Activated T-cell treated with anti-CD3 and anti-CD28 coated beads for 4 hours (primary cell): ENCODE measurements around the gene SRSF6.
"Not testable (repeated sequence)": the region's sequence is repeated elsewhere in the genome, so short reads cannot be mapped to it uniquely, and the experiment has no call there.

ENCODE experiments used
- DNase-seq: peaks from one replicate; pipeline ENCODE4 v3.0.0-alpha.2; 2020

Gene SRSF6

DNA sequence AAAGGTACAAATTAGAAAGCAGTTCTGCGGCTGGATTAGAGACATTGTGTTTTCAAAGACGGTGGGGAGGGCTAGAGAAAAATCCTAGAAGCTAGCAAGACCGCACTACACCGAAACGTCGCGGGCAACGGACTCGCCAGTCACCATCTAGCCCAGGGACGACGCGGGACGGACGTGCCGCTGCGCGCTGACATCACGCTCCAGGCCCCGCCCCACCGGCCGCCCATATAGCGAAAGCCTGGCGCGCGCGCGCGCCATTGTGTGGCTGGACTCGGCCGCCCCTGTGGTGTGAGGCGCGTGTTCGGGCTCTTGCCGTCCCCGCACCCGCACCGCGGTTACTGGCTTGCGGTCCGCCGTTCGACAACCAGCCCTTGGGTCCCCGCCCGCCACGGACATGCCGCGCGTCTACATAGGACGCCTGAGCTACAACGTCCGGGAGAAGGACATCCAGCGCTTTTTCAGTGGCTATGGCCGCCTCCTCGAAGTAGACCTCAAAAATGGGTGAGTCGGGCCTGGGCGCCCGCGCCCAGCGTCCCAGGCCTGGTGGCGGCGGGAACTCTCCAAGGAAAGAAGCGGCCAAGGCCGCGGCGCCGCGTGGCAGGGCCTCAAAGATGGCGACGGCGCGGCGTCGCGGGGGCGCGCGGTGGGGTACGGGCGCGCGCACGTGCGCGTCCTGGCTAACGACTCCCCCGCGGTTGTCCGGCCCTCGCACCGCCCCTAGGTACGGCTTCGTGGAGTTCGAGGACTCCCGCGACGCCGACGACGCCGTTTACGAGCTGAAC lies at the start of gene SRSF6:
Gene SRSF6, plus strand, starts transcription at position 257 of the 782 bp plus-strand sequence. Its CDS starts 138 bp downstream, at position 395.
- DNase-seq, result peak; percentile 90

GRCh38 chr20:43408848-43409576 lies 48.7 kb upstream of the SRSF6 start:
- DNase-seq, result no peak

DNA sequence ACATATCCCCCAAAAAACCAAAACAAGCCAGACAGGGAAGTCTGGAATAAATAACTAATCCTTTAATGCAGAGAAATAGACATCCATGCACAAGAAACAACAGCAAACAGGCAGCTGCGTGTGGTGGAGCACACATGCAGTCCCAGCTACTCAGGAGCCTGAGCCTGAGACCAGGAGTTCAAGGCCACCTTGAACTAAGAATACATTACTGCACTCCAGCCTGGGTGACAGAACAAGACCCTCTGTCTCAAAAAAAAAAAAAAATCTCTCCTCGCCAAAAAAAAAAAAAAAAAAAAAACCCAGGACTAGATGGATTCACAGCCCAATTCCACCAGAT lies 48.2 kb upstream of the SRSF6 start:
- DNase-seq, result no peak

DNA sequence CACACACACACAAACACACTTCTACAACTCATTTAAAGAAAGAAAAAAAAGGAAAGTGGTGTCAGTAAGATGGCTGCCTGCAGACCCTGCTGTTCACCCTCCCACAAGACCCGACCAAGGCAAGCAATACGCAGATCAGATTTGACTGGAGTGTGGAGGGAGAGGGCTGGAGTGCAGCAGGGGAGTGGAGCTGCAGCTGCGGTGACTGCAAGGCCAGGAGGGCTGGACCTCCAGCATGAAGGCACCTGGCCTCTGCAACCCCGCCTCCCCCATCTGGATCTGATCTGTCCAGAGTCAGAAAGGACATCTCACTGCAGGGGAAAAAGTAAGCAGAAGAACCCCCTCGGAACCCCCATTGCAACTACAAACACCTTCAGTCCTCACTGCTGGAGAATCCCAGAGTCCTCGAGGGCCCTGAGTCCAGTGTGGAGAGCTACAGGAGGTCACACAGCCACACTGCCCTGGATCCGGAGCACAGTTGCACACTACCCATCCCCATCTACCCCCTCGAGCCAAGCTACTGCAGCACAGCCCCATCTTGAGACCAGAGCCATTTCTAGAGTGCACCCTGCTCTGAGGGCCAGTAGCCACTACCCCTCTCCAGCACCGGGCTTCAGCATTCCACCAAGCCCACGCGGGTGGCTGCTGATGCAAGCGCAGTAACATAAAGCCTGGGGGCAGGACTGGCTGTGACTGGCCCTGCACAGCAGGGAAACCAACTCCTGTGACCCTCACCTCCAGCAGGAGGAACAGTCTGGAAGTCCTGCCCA lies 41.9 kb upstream of the SRSF6 start:
- DNase-seq, result no peak

- no peak for DNase-seq
These were observed 41.0 kb upstream of the SRSF6 start for GRCh38 chr20:43416591-43417228.

DNA sequence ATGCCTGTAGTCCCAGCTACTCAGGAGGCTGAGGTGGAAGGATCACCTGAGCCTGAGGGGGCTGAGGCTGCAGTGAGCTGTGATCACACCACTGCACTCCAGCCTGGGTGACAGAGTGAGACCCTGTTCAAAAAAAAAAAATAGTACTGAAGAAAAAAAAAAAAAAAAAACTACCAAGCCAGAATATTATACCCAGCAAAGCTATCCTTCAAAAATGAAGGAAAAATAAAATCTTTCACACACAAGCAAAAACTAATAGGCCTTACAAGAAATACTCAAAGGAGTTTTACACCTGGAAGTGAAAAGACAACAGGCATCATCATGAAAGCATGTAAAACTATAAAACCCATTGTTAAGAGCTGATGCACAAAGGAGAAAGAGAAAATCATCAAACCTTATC lies 37.5 kb upstream of the SRSF6 start:
- DNase-seq, result no peak

- not testable (repeated sequence) for DNase-seq
These were observed 36.8 kb upstream of the SRSF6 start for GRCh38 chr20:43420913-43421312.

DNA sequence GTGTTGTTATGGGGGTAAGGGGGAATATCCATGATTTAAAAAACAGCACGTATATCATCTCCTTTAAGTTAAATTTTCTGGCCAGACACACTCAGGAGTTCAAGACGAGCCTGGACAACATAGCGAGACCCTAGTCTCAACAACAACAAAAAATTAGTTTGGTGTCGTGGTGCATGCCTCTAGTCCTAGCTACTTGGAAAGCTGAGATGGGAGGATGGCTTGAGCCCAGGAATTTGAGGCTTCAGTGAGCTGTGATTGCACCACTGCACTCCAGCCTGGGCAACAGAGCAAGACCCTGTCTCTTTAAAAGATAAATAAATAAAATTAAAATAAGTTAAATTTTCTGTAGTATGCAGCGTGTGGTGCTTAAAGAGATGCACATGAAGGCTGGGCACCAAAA lies 31.5 kb upstream of the SRSF6 start:
- DNase-seq, result no peak

DNA sequence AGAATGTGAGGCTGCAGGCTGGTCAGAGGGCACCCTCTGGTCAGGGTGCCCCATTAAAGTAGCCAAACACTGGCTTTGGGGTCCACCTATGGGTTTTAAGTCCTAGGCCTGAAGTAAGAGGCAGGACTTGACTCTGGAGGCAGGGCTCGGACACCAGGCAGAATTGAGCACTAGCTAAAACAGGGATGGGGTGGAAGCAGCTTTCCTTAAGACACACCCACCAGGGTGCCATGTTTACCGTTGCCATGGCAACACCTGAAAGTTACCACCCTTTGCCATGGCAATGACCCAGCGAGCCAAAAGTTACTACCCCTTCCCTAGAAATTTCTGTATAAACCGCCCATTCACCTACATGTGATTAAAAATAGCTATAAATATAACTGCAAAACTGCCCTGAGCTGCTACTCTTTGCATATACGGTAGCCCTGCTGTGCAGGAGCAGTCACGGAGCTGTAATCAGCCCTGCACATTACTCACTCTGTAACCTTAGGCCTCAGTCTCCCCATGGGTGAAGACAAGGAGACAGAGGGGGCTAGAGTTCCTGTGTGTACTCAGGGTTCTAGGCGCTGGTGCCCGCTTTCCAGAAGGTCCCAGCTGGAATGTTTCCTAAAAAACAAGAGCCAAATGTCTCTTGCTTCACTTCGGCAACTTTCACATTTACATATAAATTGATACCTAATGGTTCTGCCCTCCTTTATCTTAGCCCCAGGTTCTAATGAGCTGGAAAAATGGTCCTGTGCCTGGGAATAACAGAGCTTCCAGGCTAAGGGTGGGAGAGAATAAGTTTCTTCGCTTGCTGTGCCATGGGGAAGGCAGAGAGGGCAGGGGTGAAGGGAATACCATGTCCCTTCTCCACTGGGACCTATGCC lies 27.2 kb upstream of the SRSF6 start:
- no peak for DNase-seq

DNA sequence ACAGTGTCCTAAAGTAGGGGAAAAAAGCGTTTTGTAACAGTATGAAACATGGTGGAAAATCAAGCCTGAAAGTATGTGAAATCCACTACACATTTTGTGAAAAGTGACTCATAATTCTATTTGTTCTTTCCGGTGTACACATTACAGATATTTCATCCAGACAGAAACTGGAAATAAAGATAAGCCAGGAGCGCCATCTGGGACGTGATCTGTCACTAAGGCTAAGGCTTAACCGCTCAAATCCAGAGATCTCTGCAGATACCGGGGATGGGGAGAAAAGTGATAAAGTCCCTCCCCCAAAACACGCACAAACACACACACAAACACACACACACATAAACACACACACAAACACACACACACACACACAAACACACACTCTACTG lies 26.6 kb upstream of the SRSF6 start:
- no peak for DNase-seq

GRCh38 chr20:43432498-43432897 lies 25.2 kb upstream of the SRSF6 start:
- no peak for DNase-seq

- DNase-seq, result no peak
These were observed 24.3 kb upstream of the SRSF6 start for GRCh38 chr20:43433250-43433854.

- no peak for DNase-seq
These were observed 23.1 kb upstream of the SRSF6 start for GRCh38 chr20:43434565-43434964.

DNA sequence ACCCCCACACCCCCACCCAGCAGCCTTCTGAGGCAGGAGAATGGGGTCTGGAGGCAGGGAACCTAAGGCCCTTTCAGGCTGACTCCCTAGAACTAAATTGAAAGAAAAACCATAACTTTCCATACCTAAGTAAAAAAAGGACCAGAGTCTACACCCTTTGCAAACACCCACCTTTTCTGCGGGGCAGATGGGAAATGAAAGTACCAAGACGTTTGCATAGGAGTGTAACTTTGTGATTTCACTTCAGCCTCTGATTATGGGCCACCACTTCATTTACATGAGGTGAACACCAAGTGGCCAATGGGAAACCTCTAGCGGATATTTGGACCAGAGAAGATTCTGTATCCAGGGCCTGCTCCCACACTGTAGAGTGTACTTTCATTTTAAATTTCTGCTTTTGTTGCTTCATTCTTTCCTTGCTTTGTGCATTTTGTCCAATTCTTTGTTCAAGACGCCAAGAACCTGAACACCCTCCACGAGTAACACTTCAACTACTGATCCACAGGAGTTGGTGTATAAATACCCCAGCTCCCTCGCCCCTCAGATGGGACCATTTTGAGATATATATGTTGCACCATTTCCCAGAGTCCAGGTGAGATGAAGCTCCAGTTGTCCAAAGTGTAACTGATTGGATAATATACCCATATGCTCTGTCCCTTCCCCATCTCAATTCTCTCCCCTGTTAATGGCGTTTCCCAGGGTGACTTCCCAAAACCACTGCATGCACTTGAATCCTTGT lies 18.9 kb upstream of the SRSF6 start:
- DNase-seq, result no peak

DNA sequence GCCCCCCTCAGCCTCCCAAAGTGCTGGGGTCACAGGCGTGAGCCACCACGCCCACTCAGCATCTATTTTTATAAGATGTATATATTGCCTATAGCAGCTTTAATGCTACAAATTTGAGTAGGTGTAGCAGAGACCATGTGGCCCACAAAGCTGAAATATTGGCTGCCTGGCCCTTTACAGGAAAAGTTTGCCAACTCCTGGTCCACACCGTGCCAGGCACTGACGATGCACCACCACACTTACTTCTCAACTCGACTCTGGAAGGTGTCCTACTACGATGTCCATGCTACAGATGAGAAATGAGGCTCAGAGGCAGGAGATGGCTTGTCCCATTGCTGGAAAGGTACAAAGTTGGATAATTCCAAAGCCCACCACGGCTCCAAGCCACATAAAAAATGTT lies 17.2 kb upstream of the SRSF6 start:
- no peak for DNase-seq

DNA sequence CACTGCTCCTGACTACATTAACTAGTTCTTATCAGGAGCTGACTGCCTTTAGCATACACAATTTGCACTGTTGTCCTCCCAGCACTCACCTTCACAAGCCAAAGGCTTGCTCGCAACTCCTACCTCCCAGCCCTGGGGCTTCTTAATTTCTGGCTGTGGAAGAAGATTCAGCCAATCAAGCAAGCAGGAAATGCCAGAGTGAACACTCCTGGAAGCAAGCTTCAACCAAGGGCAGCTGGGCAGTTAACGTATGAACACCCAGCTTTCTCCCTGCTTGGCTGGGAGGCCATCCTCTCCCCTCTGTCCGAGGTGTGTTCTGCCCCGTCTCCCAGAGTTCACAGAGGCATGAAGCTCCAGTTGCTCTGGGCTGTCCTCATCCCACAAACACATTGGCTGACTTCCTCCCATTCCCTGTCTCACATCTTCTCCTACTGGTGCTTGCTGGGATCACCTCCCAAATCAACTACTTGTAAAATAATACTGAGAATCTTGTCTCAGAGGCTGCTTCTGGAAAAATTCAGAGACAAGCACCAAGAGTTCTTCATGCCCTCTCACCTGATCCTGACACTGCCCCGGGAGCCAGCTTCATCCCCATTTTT lies 15.3 kb upstream of the SRSF6 start:
- DNase-seq, result no peak

DNA sequence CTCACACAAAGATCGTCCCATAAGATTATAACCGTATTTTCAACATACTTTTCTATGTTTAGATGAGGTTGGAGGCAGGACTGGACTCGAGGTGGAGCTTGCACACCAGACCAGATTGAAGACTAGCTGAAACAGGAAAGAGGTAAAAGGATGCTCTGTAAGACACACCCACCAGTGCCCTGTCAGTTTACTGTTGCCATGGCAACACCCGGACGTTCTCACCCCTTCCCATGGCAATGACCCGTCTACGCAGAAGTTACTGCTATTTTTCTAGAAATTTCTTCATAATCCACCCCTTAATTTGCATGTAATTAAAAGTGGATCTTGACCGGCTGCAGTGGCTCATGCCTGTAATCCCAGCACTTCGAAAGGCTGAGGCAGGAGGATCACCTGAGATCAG lies 13.6 kb upstream of the SRSF6 start:
- DNase-seq, result no peak

DNA sequence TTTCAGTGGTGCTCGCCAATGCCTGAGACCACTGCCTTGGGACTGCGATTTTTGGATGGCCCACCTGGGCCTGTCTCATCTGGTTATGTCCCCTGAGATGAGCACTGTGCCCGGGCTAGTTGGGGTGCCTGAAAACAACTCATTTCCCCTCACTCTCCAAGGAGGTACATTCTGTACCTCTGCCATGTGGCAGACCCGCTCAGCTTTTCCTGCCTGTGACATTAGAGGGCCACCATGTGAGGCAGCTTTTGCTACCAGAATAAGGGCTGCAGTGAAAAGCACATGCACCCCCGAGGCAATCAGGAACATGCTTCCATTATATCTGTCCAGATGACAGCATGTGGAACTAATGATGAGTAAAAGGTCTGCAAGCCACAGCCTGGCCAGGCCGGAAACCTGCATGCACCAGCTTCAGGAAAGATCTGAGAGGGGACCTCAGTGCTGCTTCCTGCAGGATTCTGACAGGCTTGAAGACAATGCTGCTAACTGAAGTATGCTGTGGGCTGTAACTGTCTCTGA lies 11.3 kb upstream of the SRSF6 start:
- no peak for DNase-seq

- DNase-seq, result not testable (repeated sequence)
These were observed 9.3 kb upstream of the SRSF6 start for GRCh38 chr20:43448431-43448747.

DNA sequence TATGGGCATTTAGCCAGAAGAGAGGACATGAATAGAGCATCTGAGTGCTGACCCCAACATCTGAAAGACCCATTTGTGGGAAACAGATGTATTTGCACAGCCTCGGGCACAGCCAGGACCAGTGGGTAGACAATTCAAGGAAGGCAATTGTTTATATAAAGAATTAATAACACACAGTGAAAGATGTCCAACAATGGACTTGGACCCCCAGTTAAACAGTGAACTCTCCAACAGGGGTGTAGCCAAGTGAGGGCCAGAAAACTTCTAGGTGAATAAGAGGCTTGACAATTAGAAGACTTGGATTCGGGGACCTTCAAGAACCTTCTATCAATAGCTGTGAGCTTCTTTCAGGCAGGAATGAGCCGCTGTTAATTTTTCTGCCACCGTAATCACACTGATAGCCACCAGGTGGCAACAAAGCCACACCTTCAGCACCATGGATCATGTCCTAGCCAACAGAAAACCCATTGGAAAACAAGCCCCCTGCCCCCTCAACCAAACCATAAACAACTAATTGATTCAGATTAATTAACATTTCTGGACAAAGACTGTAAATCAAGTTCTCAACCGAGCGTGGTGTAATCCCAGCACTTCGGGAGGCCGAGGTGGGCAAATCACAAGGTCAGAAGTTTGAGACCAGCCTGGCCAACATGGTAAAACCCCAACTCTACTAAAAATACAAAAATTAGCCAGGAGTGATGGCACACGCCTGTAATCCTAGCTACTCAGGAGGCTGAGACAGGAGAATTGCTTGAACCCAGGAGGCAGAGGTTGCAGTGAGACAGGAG lies 8.8 kb upstream of the SRSF6 start:
- DNase-seq, result peak; percentile 29
